ENCODE measurements around the gene CENPT. TPM values are rescaled to one million over a fixed set of nuclear protein-coding genes. Genes with fewer than 3 reads are reported as not detected.

The CENPT gene, protein sequence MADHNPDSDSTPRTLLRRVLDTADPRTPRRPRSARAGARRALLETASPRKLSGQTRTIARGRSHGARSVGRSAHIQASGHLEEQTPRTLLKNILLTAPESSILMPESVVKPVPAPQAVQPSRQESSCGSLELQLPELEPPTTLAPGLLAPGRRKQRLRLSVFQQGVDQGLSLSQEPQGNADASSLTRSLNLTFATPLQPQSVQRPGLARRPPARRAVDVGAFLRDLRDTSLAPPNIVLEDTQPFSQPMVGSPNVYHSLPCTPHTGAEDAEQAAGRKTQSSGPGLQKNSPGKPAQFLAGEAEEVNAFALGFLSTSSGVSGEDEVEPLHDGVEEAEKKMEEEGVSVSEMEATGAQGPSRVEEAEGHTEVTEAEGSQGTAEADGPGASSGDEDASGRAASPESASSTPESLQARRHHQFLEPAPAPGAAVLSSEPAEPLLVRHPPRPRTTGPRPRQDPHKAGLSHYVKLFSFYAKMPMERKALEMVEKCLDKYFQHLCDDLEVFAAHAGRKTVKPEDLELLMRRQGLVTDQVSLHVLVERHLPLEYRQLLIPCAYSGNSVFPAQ
- total RNA-seq (ENCODE audit: low replicate concordance) = 36.2 and 60.4 TPM in 2 replicates

DNA sequence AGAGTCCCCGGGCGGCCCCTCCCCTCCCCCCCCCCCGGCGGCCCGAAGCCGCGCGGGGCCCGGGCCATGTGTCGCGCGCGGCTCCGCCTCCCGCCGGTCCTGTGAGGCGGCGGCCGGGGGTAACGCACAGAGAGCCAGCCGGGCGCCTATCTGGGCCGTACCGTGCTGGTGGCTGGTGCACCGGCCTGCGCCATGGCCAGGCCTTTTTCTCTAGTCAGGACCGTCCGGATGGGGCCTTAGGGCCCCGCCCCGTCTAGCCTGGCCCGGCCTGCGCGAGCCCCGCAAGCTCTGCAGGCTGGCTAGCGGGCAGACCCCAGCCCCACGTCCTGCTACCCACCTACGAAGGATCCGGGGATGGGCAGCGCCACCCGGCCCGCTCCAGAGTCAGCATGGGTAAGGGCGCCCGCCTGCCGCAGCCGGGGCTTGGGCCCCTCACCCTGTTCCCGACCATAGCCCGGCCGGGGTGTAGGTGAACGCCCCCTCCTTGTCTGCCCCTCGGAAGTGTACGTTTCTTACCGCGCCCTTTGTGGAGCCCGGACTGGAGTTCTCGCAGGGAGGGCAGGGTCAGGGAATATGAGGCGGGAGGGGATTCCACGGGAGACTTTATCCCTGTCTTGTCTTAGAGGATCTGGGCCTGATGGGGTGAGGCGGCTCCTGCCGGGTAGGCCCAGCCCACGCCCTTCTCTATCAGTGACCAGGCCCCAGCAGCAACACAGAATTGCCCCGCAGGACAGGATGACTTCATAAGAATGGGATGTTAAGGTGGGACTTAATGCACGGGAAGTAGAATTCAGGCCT lies at the start of gene CENPT:
CENPT (minus strand) TSS at position 630 of the 798 bp plus-strand sequence. CDS start 13,834 bp downstream, outside the sequence.
- peak within 1 kb of the TSS; percentile 91 for H3K4me2 ChIP-seq
- peak; percentile 22 for DNase-seq (ENCODE audit: low spot score)
- H3K36me3 Mint-ChIP-seq = peaks cover 10% of the 10 kb centered on the region
- H3K4me3 Mint-ChIP-seq = peak within 1 kb of the TSS; percentile 97
- peak within 1 kb of the TSS; percentile 99 for H3K4me3 ChIP-seq
- no peak within 1 kb of the TSS for H2AFZ ChIP-seq (replicated peaks)
- no peaks in the 10 kb centered on the region for H3K9me3 Mint-ChIP-seq
- no peaks in the 10 kb centered on the region for H3K9me3 ChIP-seq (ENCODE audit: low read depth)
- TF ChIP-seq, protein P1, sequence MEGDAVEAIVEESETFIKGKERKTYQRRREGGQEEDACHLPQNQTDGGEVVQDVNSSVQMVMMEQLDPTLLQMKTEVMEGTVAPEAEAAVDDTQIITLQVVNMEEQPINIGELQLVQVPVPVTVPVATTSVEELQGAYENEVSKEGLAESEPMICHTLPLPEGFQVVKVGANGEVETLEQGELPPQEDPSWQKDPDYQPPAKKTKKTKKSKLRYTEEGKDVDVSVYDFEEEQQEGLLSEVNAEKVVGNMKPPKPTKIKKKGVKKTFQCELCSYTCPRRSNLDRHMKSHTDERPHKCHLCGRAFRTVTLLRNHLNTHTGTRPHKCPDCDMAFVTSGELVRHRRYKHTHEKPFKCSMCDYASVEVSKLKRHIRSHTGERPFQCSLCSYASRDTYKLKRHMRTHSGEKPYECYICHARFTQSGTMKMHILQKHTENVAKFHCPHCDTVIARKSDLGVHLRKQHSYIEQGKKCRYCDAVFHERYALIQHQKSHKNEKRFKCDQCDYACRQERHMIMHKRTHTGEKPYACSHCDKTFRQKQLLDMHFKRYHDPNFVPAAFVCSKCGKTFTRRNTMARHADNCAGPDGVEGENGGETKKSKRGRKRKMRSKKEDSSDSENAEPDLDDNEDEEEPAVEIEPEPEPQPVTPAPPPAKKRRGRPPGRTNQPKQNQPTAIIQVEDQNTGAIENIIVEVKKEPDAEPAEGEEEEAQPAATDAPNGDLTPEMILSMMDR (IDR thresholded peaks at IDR 0.05) = no peak
- TF ChIP-seq EZH2 (IDR thresholded peaks at IDR 0.05) = no peak
- TF ChIP-seq EZH2phosphoT487 (IDR thresholded peaks at IDR 0.05) = no peak
- H3K79me2 ChIP-seq (ENCODE audit: low read depth) = peaks cover 86% of the 10 kb centered on the region
- peak within 1 kb of the TSS; percentile 96 for H3K9ac ChIP-seq
- H3K4me1 ChIP-seq = peaks cover 32% of the 10 kb centered on the region
- H3K27ac ChIP-seq = peak within 1 kb of the TSS; percentile 79
- H3K27ac Mint-ChIP-seq = peak within 1 kb of the TSS; percentile 93
- H3F3A ChIP-seq (ENCODE audit: low read depth) = peaks cover 34% of the 10 kb centered on the region
- H3K27me3 ChIP-seq = no peaks in the 10 kb centered on the region
- H3K36me3 ChIP-seq = no peaks in the 10 kb centered on the region
- peaks cover 41% of the 10 kb centered on the region for H3K4me1 Mint-ChIP-seq
- peaks cover 68% of the 10 kb centered on the region for H4K20me1 ChIP-seq (ENCODE audit: low read depth)
- no peaks in the 10 kb centered on the region for H3K27me3 Mint-ChIP-seq (ENCODE audit: insufficient read depth, low read depth)

DNA sequence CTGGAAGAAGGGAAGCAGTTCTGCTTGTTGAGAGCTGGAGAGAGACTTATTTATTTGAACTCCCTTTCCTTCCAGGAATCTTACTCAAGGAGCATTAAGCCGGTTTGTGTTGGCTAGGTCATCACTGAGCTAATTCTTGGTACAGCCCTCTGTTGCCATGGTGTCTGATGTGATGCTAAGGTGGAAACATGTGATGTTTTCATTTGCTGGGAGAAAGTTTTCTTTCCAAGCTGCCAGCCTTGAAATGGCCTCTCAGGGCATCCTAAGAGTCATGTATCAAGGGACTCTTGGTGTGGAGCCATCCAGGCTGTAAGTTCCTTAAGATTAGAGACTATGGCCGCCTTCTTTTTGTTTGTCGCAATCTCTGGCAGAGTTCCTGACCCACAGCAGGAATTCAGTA lies 49.7 kb upstream of the CENPT start:
- no peak overlapping the region for H3K4me3 Mint-ChIP-seq
- no peak for TF ChIP-seq EZH2phosphoT487 (IDR thresholded peaks at IDR 0.05)
- no peak for TF ChIP-seq EZH2 (IDR thresholded peaks at IDR 0.05)
- TF ChIP-seq, protein P1 (IDR thresholded peaks at IDR 0.05) = no peak
- DNase-seq (ENCODE audit: low spot score) = no peak
- Histone ChIP-seq H3K27ac (no peak overlapping the region), H4K20me1 (ENCODE audit: low read depth) (peaks cover 49% of the 10 kb centered on the region), H3K79me2 (ENCODE audit: low read depth) (peaks cover 71% of the 10 kb centered on the region), H3K4me3 (no peak overlapping the region), H3K36me3 (no peaks in the 10 kb centered on the region), H3K9me3 (ENCODE audit: low read depth) (no peaks in the 10 kb centered on the region), H3K4me2 (no peak overlapping the region), H2AFZ (replicated peaks) (no peak overlapping the region), H3F3A (ENCODE audit: low read depth) (peaks cover 7% of the 10 kb centered on the region), H3K4me1 (peaks cover 7% of the 10 kb centered on the region), H3K27me3 (no peaks in the 10 kb centered on the region), H3K9ac (no peak overlapping the region)
- H3K27ac Mint-ChIP-seq = no peak overlapping the region
- peaks cover 2% of the 10 kb centered on the region for H3K27me3 Mint-ChIP-seq (ENCODE audit: insufficient read depth, low read depth)
- H3K4me1 Mint-ChIP-seq = peaks cover 19% of the 10 kb centered on the region
- peaks cover 3% of the 10 kb centered on the region for H3K36me3 Mint-ChIP-seq
- no peaks in the 10 kb centered on the region for H3K9me3 Mint-ChIP-seq

DNA sequence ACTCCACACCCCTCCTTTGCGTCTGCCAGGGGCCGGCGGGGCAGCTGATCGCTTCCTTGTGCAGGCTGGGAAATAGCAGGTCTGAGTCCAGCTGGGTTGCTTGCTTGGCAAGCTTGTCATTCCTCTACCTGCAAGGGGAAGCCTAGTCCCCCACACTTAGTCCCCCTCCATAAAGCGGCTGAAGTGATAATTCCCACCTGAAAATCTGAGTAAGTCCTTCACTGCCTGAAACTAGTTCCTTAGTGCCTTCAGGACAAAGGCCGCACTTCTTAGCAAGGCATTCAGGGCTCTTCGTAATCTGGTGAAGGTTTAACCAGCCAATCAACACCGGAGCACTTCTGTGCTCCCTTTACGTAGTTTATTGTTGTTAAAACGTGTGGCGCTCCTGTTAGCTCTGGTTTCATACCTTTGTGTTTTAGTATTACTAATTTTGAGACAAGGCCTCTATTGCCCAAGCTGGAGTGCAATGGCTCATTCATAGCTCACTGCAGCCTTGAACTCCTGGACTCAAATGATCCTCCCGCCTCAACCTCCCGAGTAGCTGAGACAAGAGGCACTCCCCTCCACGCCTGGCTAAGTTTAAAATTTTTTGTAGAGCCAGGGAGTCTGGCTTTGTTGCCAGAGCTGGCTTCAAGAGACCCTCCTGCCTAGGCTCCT lies 46.4 kb upstream of the CENPT start:
- Histone ChIP-seq H3K27ac (peak overlapping the region; percentile 87), H3K9me3 (ENCODE audit: low read depth) (no peaks in the 10 kb centered on the region), H3K27me3 (no peaks in the 10 kb centered on the region), H4K20me1 (ENCODE audit: low read depth) (peaks cover 28% of the 10 kb centered on the region), H3F3A (ENCODE audit: low read depth) (peaks cover 7% of the 10 kb centered on the region), H3K4me1 (peaks cover 8% of the 10 kb centered on the region), H3K4me3 (peak overlapping the region; percentile 99), H3K9ac (peak overlapping the region; percentile 97), H3K79me2 (ENCODE audit: low read depth) (peaks cover 57% of the 10 kb centered on the region), H3K4me2 (peak overlapping the region; percentile 99), H3K36me3 (no peaks in the 10 kb centered on the region), H2AFZ (replicated peaks) (peak overlapping the region; percentile 65)
- peaks cover 3% of the 10 kb centered on the region for H3K36me3 Mint-ChIP-seq
- no peaks in the 10 kb centered on the region for H3K27me3 Mint-ChIP-seq (ENCODE audit: insufficient read depth, low read depth)
- TF ChIP-seq EZH2phosphoT487 (IDR thresholded peaks at IDR 0.05) = no peak
- no peak for TF ChIP-seq EZH2 (IDR thresholded peaks at IDR 0.05)
- TF ChIP-seq, protein P1 (IDR thresholded peaks at IDR 0.05) = no peak
- peak; percentile 48 for DNase-seq (ENCODE audit: low spot score)
- peak overlapping the region; percentile 98 for H3K4me3 Mint-ChIP-seq
- no peaks in the 10 kb centered on the region for H3K9me3 Mint-ChIP-seq
- peaks cover 19% of the 10 kb centered on the region for H3K4me1 Mint-ChIP-seq
- peak overlapping the region; percentile 96 for H3K27ac Mint-ChIP-seq

All from neural progenitor cell (in vitro differentiated cells).